ENCODE data around the gene DUS1L.

The DUS1L gene

GRCh38 chr17:82065638-82066303, at the start of gene DUS1L:
Gene DUS1L, minus strand, starts transcription at chr17:82065804. Its CDS starts 745 bp downstream, at chr17:82065059.
- TF ChIP-seq ZFX (IDR thresholded peaks at IDR 0.05) = peak; percentile 97
- no peak for TF ChIP-seq CTCF (conservative IDR thresholded peaks at IDR 0.05)
- peak within 1 kb of the TSS; percentile 92 for H3K27ac ChIP-seq

- TF ChIP-seq CTCF (conservative IDR thresholded peaks at IDR 0.05) (no peak), ZFX (IDR thresholded peaks at IDR 0.05) (no peak)
- H3K27ac ChIP-seq = peak overlapping the region; percentile 100
These were observed 49.3 kb upstream of the DUS1L start for GRCh38 chr17:82114872-82115271.

- H3K27ac ChIP-seq = peak overlapping the region; percentile 100
- TF ChIP-seq CTCF (conservative IDR thresholded peaks at IDR 0.05) = no peak
- no peak for TF ChIP-seq ZFX (IDR thresholded peaks at IDR 0.05)
These were observed 48.8 kb upstream of the DUS1L start for GRCh38 chr17:82114447-82114846.

- H3K27ac ChIP-seq = peak overlapping the region; percentile 100
- TF ChIP-seq ZFX (IDR thresholded peaks at IDR 0.05) (no peak), CTCF (conservative IDR thresholded peaks at IDR 0.05) (no peak)
These were observed 48.3 kb upstream of the DUS1L start for GRCh38 chr17:82113941-82114340.

- H3K27ac ChIP-seq = peak overlapping the region; percentile 100
- TF ChIP-seq ZFX (IDR thresholded peaks at IDR 0.05) (no peak), CTCF (conservative IDR thresholded peaks at IDR 0.05) (no peak)
These were observed 47.8 kb upstream of the DUS1L start for GRCh38 chr17:82113422-82113821.

- H3K27ac ChIP-seq = peak overlapping the region; percentile 100
These were observed 47.3 kb upstream of the DUS1L start for GRCh38 chr17:82112914-82113311.

More at GRCh38 chr17:82112914-82113311, 47.3 kb upstream of the DUS1L start:
- no peak for TF ChIP-seq CTCF (conservative IDR thresholded peaks at IDR 0.05)
- TF ChIP-seq ZFX (IDR thresholded peaks at IDR 0.05) = no peak
